Osteocyte (in vitro differentiated cells): Measurements from ENCODE around the gene GPR150. TPM values are rescaled to one million over a fixed set of nuclear protein-coding genes. Genes with fewer than 3 reads are reported as not detected.
"Not testable (repeated sequence)": the region's sequence is repeated elsewhere in the genome, so short reads cannot be mapped to it uniquely, and the experiment has no call there.

Experiments used
- DNase-seq: peaks from one replicate; pipeline ENCODE4 v3.0.0; 2021; ENCODE audit warnings: mixed read lengths; ENCODE audit not compliant: unreplicated experiment; ENCODE audit errors: extremely low spot score
- H3K27ac Mint-ChIP-seq: one replicate; pipeline ENCODE4 v1.8.0; 2021; ENCODE audit warnings: mild to moderate bottlenecking, mixed read lengths; ENCODE audit not compliant: unreplicated experiment
- H3K27me3 Mint-ChIP-seq: one replicate; pipeline ENCODE4 v1.8.0; 2021; ENCODE audit warnings: mixed read lengths; ENCODE audit not compliant: unreplicated experiment
- H3K36me3 Mint-ChIP-seq: one replicate; pipeline ENCODE4 v1.8.0; 2021; ENCODE audit warnings: mixed read lengths; ENCODE audit not compliant: unreplicated experiment
- H3K4me1 Mint-ChIP-seq: one replicate; pipeline ENCODE4 v1.8.0; 2021; ENCODE audit warnings: mixed read lengths; ENCODE audit not compliant: unreplicated experiment
- H3K4me3 Mint-ChIP-seq: one replicate; pipeline ENCODE4 v1.8.0; 2021; ENCODE audit warnings: mild to moderate bottlenecking, moderate library complexity, mixed read lengths; ENCODE audit not compliant: unreplicated experiment
- H3K9me3 Mint-ChIP-seq: one replicate; pipeline ENCODE4 v1.8.0; 2021; ENCODE audit warnings: mixed read lengths; ENCODE audit not compliant: unreplicated experiment
- CTCF ChIP-seq: fragments of 200-600 bp; sonication (generic); IDR thresholded peaks from 2 replicates; pipeline ENCODE4 v1.5.0; 2021; ENCODE audit warnings: antibody characterized with exemption, mild to moderate bottlenecking, moderate library complexity
- total RNA-seq: library from RNA; stranded (reverse); gene quantifications from 2 replicates; pipeline ENCODE4 v1.2.1, GENCODE V29; 2021

GPR150 gene
- total RNA-seq, 1 donor from 2014 or later, result 0.21 TPM

GRCh38 chr5:95644351-95645042 lies 24.6 kb downstream of the GPR150 start:
- H3K27ac Mint-ChIP-seq, result no peak overlapping the region

GRCh38 chr5:95646226-95646568 lies 26.3 kb downstream of the GPR150 start:
- not testable (repeated sequence) for H3K36me3 Mint-ChIP-seq, H3K9me3 Mint-ChIP-seq, DNase-seq, H3K27me3 Mint-ChIP-seq
- Mint-ChIP-seq H3K4me3 (peak overlapping the region; percentile 77), H3K4me1 (peaks cover 19% of the 10 kb centered on the region), H3K27ac (peak overlapping the region; percentile 88)

More at GRCh38 chr5:95644351-95645042, 24.6 kb downstream of the GPR150 start:
- Mint-ChIP-seq H3K4me1 (peaks cover 15% of the 10 kb centered on the region), H3K36me3 (no peaks in the 10 kb centered on the region), H3K4me3 (no peak overlapping the region), H3K9me3 (no peaks in the 10 kb centered on the region), H3K27me3 (no peaks in the 10 kb centered on the region)
- DNase-seq, result no peak
- peak; percentile 88 for TF ChIP-seq CTCF

- H3K4me3 Mint-ChIP-seq, result peak within 1 kb of the TSS; percentile 77
- peak; percentile 98 for DNase-seq
- H3K36me3 Mint-ChIP-seq, result no peaks in the 10 kb centered on the region
- H3K27ac Mint-ChIP-seq, result peak within 1 kb of the TSS; percentile 88
- no peak for TF ChIP-seq CTCF
- no peaks in the 10 kb centered on the region for H3K9me3 Mint-ChIP-seq
- H3K27me3 Mint-ChIP-seq, result no peaks in the 10 kb centered on the region
- peaks cover 19% of the 10 kb centered on the region for H3K4me1 Mint-ChIP-seq
These were observed 26.9 kb downstream of the GPR150 start, which contains the start of gene RFESD for GRCh38 chr5:95646569-95647431. Gene RFESD, plus strand, starts transcription at chr5:95646777. Its CDS starts 5,495 bp downstream, at chr5:95652272.

GRCh38 chr5:95647886-95648860 lies 28.3 kb downstream of the GPR150 start:
- Mint-ChIP-seq H3K27ac (no peak overlapping the region), H3K4me3 (no peak overlapping the region), H3K36me3 (peaks cover 2% of the 10 kb centered on the region), H3K4me1 (peaks cover 19% of the 10 kb centered on the region), H3K9me3 (no peaks in the 10 kb centered on the region), H3K27me3 (no peaks in the 10 kb centered on the region)
- no peak for DNase-seq
- no peak for TF ChIP-seq CTCF

GRCh38 chr5:95649274-95649673 lies 29.4 kb downstream of the GPR150 start:
- no peak overlapping the region for H3K4me3 Mint-ChIP-seq
- no peak overlapping the region for H3K27ac Mint-ChIP-seq
- H3K9me3 Mint-ChIP-seq, result no peaks in the 10 kb centered on the region
- H3K27me3 Mint-ChIP-seq, result no peaks in the 10 kb centered on the region
- DNase-seq, result no peak
- peaks cover 2% of the 10 kb centered on the region for H3K36me3 Mint-ChIP-seq
- H3K4me1 Mint-ChIP-seq, result peaks cover 19% of the 10 kb centered on the region
- TF ChIP-seq CTCF, result no peak
